Measurements from ENCODE around the gene KRTAP5-7.
"Not testable (repeated sequence)": the region's sequence is repeated elsewhere in the genome, so short reads cannot be mapped to it uniquely, and the experiment has no call there.

KRTAP5-7 gene

GRCh38 chr11:71527576-71528210, 626 bp downstream of the KRTAP5-7 start:
- H3K9ac ChIP-seq (ENCODE audit: low read length): no peak overlapping the region
- no peak overlapping the region for H2AFZ ChIP-seq (ENCODE audit: low read depth, low read length, severe bottlenecking)
- no peaks in the 10 kb centered on the region for H3K79me2 ChIP-seq (ENCODE audit: insufficient read depth, low read length)
- H3K9me3 ChIP-seq (ENCODE audit: insufficient read depth, low read length): no peaks in the 10 kb centered on the region
- H4K20me1 ChIP-seq (ENCODE audit: low read depth, low read length): no peaks in the 10 kb centered on the region
- no peaks in the 10 kb centered on the region for H3F3A ChIP-seq (ENCODE audit: insufficient read depth)
- no peak overlapping the region for H3K4me3 ChIP-seq (ENCODE audit: insufficient read depth, low read length, poor library complexity, severe bottlenecking)
- no peak overlapping the region for H3K27ac ChIP-seq (ENCODE audit: low read depth, low read length)
- no peaks in the 10 kb centered on the region for H3K36me3 ChIP-seq (ENCODE audit: low read length)
- no peak overlapping the region for H3K4me2 ChIP-seq (ENCODE audit: low read depth, low read length, poor library complexity, severe bottlenecking)
- H3K27me3 ChIP-seq (ENCODE audit: low read length): no peaks in the 10 kb centered on the region
- no peaks in the 10 kb centered on the region for H3K9me2 ChIP-seq (replicated peaks; ENCODE audit: insufficient read depth, low read length)
- TF ChIP-seq CTCF (IDR thresholded peaks at IDR 0.05; ENCODE audit: insufficient read depth, low read length, poor library complexity, severe bottlenecking): no peak

- Histone ChIP-seq H3K27me3 (ENCODE audit: low read length) (no peaks in the 10 kb centered on the region), H3F3A (ENCODE audit: insufficient read depth) (no peaks in the 10 kb centered on the region), H3K9me3 (ENCODE audit: insufficient read depth, low read length) (no peaks in the 10 kb centered on the region), H4K20me1 (ENCODE audit: low read depth, low read length) (no peaks in the 10 kb centered on the region), H3K4me3 (ENCODE audit: insufficient read depth, low read length, poor library complexity, severe bottlenecking) (no peak overlapping the region), H3K79me2 (ENCODE audit: insufficient read depth, low read length) (no peaks in the 10 kb centered on the region), H2AFZ (ENCODE audit: low read depth, low read length, severe bottlenecking) (no peak overlapping the region), H3K9ac (ENCODE audit: low read length) (no peak overlapping the region), H3K27ac (ENCODE audit: low read depth, low read length) (no peak overlapping the region), H3K9me2 (replicated peaks; ENCODE audit: insufficient read depth, low read length) (no peaks in the 10 kb centered on the region), H3K4me2 (ENCODE audit: low read depth, low read length, poor library complexity, severe bottlenecking) (no peak overlapping the region), H3K36me3 (ENCODE audit: low read length) (no peaks in the 10 kb centered on the region)
- TF ChIP-seq EZH2phosphoT487 (conservative IDR thresholded peaks at IDR 0.05; ENCODE audit: low read length): no peak
- no peak for TF ChIP-seq CTCF (IDR thresholded peaks at IDR 0.05; ENCODE audit: insufficient read depth, low read length, poor library complexity, severe bottlenecking)
These were observed 3.5 kb downstream of the KRTAP5-7 start for GRCh38 chr11:71530602-71531001.

- Histone ChIP-seq H3K27ac (ENCODE audit: low read depth, low read length) (no peak overlapping the region), H3K36me3 (ENCODE audit: low read length) (no peaks in the 10 kb centered on the region), H3K9ac (ENCODE audit: low read length) (no peak overlapping the region), H3K79me2 (ENCODE audit: insufficient read depth, low read length) (no peaks in the 10 kb centered on the region), H2AFZ (ENCODE audit: low read depth, low read length, severe bottlenecking) (no peak overlapping the region), H3K4me3 (ENCODE audit: insufficient read depth, low read length, poor library complexity, severe bottlenecking) (no peak overlapping the region), H3K4me2 (ENCODE audit: low read depth, low read length, poor library complexity, severe bottlenecking) (no peak overlapping the region), H4K20me1 (ENCODE audit: low read depth, low read length) (no peaks in the 10 kb centered on the region), H3K27me3 (ENCODE audit: low read length) (no peaks in the 10 kb centered on the region), H3K9me3 (ENCODE audit: insufficient read depth, low read length) (no peaks in the 10 kb centered on the region), H3F3A (ENCODE audit: insufficient read depth) (no peaks in the 10 kb centered on the region), H3K9me2 (replicated peaks; ENCODE audit: insufficient read depth, low read length) (no peaks in the 10 kb centered on the region)
- no peak for TF ChIP-seq EZH2phosphoT487 (conservative IDR thresholded peaks at IDR 0.05; ENCODE audit: low read length)
- no peak for TF ChIP-seq CTCF (IDR thresholded peaks at IDR 0.05; ENCODE audit: insufficient read depth, low read length, poor library complexity, severe bottlenecking)
These were observed 5.1 kb downstream of the KRTAP5-7 start for GRCh38 chr11:71532036-71532610.

- H3K36me3 ChIP-seq (ENCODE audit: low read length); H3K27ac ChIP-seq (ENCODE audit: low read depth, low read length); H3K27me3 ChIP-seq (ENCODE audit: low read length); H3K9me3 ChIP-seq (ENCODE audit: insufficient read depth, low read length); H3K4me2 ChIP-seq (ENCODE audit: low read depth, low read length, poor library complexity, severe bottlenecking); H2AFZ ChIP-seq (ENCODE audit: low read depth, low read length, severe bottlenecking); H3K4me3 ChIP-seq (ENCODE audit: insufficient read depth, low read length, poor library complexity, severe bottlenecking); H4K20me1 ChIP-seq (ENCODE audit: low read depth, low read length); H3K79me2 ChIP-seq (ENCODE audit: insufficient read depth, low read length); H3K9ac ChIP-seq (ENCODE audit: low read length); H3K9me2 ChIP-seq (replicated peaks; ENCODE audit: insufficient read depth, low read length); H3F3A ChIP-seq (ENCODE audit: insufficient read depth): not testable (repeated sequence)
These were observed 7.9 kb downstream of the KRTAP5-7 start for GRCh38 chr11:71534711-71535608.
